ENCODE data around the gene ARVCF. TPM values are rescaled to one million over a fixed set of nuclear protein-coding genes. Genes with fewer than 3 reads are reported as not detected.

Gene ARVCF
- total and polyA plus RNA-seq, 2 of the 8 experiments (the other 6 are each of a cell fraction or from before 2014, with no cell fraction given): 31.0 to 43.2 TPM

DNA sequence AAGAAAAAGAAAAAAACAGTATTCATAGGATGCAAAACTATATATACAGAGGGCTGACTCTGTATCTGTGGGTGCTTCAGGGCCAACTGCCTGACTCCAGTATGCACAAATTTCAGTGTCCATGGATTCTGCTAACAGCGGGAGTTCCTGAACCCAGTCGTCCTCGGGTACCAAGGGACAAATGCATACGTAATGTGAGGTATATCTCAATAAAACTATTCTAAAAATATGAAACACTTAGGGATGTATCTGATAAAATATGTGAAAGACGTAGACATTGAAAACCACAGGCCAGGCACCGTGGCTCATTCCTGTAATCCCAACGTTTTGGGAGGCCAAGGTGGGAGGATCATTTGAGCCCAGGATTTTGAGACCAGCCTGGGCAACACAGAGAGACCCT, 88.9 kb downstream of the ARVCF start:
- Histone ChIP-seq H2BK15ac (ENCODE audit: low read length) (no peak overlapping the region), H4K20me1 (replicated peaks in 1 of 2; ENCODE audit: control insufficient read depth in 1 of 2, insufficient read depth in 2 of 2, low read length in 2 of 2) (peaks cover 0 to 1% of the 10 kb centered on the region in 2 experiments), H3K4me3 (ENCODE audit: extremely low read depth in 1 of 4, insufficient read depth in 2 of 4, low read depth in 3 of 4, low read length in 4 of 4) (no peak overlapping the region), H3K4me1 (replicated peaks in 1 of 4; ENCODE audit: control insufficient read depth in 3 of 4, insufficient read depth in 4 of 4, low read length in 3 of 4) (no peaks in the 10 kb centered on the region), H2BK20ac (ENCODE audit: low read length) (no peak overlapping the region), H2BK5ac (ENCODE audit: low read depth, low read length) (no peak overlapping the region), H2BK12ac (ENCODE audit: low read depth, low read length) (no peak overlapping the region), H3K23me2 (ENCODE audit: low read depth, low read length) (no peaks in the 10 kb centered on the region), H3K27ac (ENCODE audit: low read depth, low read length) (no peak overlapping the region), H3K23ac (ENCODE audit: insufficient read length) (no peak overlapping the region), H2AK5ac (ENCODE audit: low read depth, low read length) (no peak overlapping the region), H3K9me3 (ENCODE audit: insufficient read depth in 2 of 2, low read depth in 1 of 2, low read length in 1 of 2) (no peaks in the 10 kb centered on the region), H2AFZ (ENCODE audit: low read length) (no peak overlapping the region), H4K91ac (replicated peaks; ENCODE audit: insufficient read length, low read length) (no peak overlapping the region), H3K79me2 (ENCODE audit: control insufficient read depth in 1 of 2, insufficient read depth in 2 of 2, low read length in 2 of 2) (no peaks in the 10 kb centered on the region), H3K14ac (ENCODE audit: insufficient read length) (no peak overlapping the region), H2BK120ac (replicated peaks; ENCODE audit: low read depth, low read length) (no peak overlapping the region), H3K79me1 (ENCODE audit: low read depth, low read length) (no peaks in the 10 kb centered on the region), H3K36me3 (ENCODE audit: control insufficient read depth in 2 of 4, insufficient read depth in 4 of 4, low read length in 3 of 4) (no peaks in the 10 kb centered on the region), H3K27me3 (replicated peaks in 1 of 4; ENCODE audit: control insufficient read depth in 3 of 4, extremely low read depth in 1 of 4, insufficient read depth in 3 of 4, low read length in 3 of 4) (no peaks in the 10 kb centered on the region), H3K4ac (replicated peaks; ENCODE audit: insufficient read length, low read depth, low read length) (no peak overlapping the region), H4K8ac (ENCODE audit: extremely low read depth, insufficient read depth, low read length) (no peak overlapping the region), H3K56ac (replicated peaks; ENCODE audit: insufficient read length, low read depth, low read length) (no peak overlapping the region), H3K9ac (replicated peaks in 1 of 4; ENCODE audit: extremely low read depth in 1 of 4, low read depth in 3 of 4, low read length in 3 of 4) (no peak overlapping the region), H3K4me2 (ENCODE audit: insufficient read depth in 1 of 2, low read depth in 2 of 2, low read length in 2 of 2) (no peak overlapping the region), H4K5ac (ENCODE audit: insufficient read length, low read depth, low read length) (no peak overlapping the region), H3K18ac (ENCODE audit: extremely low read depth, low read length) (no peak overlapping the region)
- ChIA-PET CTCF (ENCODE audit: partially characterized antibody) (interaction anchor here (0.7 to 1.6 kb wide), 5 partner anchors 14 to 628 kb away, joined by 3 to 7 read pairs (median 3); no protein-coding TSS in a partner anchor), POLR2A (ENCODE audit: partially characterized antibody) (no interaction called here)
- FAIRE-seq (no peak), DNase-seq (ENCODE audit: low read depth in 1 of 2, low spot score in 2 of 2) (no peak)
- WGBS, 2 experiments (ENCODE audit: extremely low coverage in 1 of 2, insufficient coverage in 1 of 2, insufficient read length in 1 of 2, insufficient replicate concordance in 2 of 2, low coverage in 1 of 2, low lambda C conversion rate in 2 of 2, missing lambda C conversion rate in 1 of 2): 88% methylated on average over 7 of the region's 7 CpGs; no CpG with 5 or more reads in 1 of the 2 experiments
- TF ChIP-seq EGR1 (IDR thresholded peaks at IDR 0.05; ENCODE audit: borderline replicate concordance, low read depth, low read length) (no peak), SIX5 (IDR thresholded peaks at IDR 0.05; ENCODE audit: low read depth, low read length) (no peak), BRCA1 (IDR thresholded peaks at IDR 0.05; ENCODE audit: low read depth, low read length) (no peak), JUN (IDR thresholded peaks at IDR 0.05; ENCODE audit: low read depth, low read length) (no peak), JUND (IDR thresholded peaks at IDR 0.05; ENCODE audit: low read length) (no peak)
